DND-41 (cell line): ENCODE data around the gene KIAA1755.

Experiments used
- ATAC-seq: fragments of 200-7000 bp; cut with Tn5 transposase; 3 replicates; pipeline ENCODE4 v1.9.1; 2021; ENCODE audit warnings: low read depth; ENCODE audit not compliant: insufficient read depth
- DNase-seq: peaks from one replicate; pipeline ENCODE4 v3.0.0-alpha.2; 2020
- H2AFZ ChIP-seq: 2 replicates; pipeline ENCODE4 v1.6.0; 2012; ENCODE audit warnings: low read depth, low read length
- H3K27ac ChIP-seq: 2 replicates; pipeline ENCODE4 v1.5.1; 2012; ENCODE audit warnings: low read length, inconsistent platforms
- H3K27me3 ChIP-seq: fragments of 200-600 bp; sonication (generic); 2 replicates; pipeline ENCODE4 v1.6.0; 2012; ENCODE audit warnings: low read length, mild to moderate bottlenecking, inconsistent platforms; ENCODE audit not compliant: insufficient read depth, poor library complexity
- H3K36me3 ChIP-seq: 2 replicates; pipeline ENCODE4 v1.5.1; 2012; ENCODE audit warnings: low read length, inconsistent platforms; ENCODE audit not compliant: insufficient read depth
- H3K4me1 ChIP-seq: 2 replicates; pipeline ENCODE4 v1.5.1; 2012; ENCODE audit warnings: mild to moderate bottlenecking, low read length; ENCODE audit not compliant: insufficient read depth
- H3K4me2 ChIP-seq: 2 replicates; pipeline ENCODE4 v1.6.0; 2012; ENCODE audit warnings: mild to moderate bottlenecking, moderate library complexity, low read length, inconsistent platforms; ENCODE audit not compliant: insufficient read depth
- H3K4me3 ChIP-seq, 2 experiments: fragments of 200-600 bp in 1 of 2; shearing (Covaris generic) in 1 of 2; 2 replicates each; pipeline ENCODE4 v1.5.1; 2012 to 2016; ENCODE audit warnings: inconsistent platforms in 2 of 2, low read length in 2 of 2, mild to moderate bottlenecking in 2 of 2, low read depth in 1 of 2, moderate library complexity in 1 of 2
- H3K79me2 ChIP-seq: 2 replicates; pipeline ENCODE4 v1.6.0; 2012; ENCODE audit warnings: low read length, inconsistent platforms; ENCODE audit not compliant: insufficient read depth
- H3K9ac ChIP-seq: 2 replicates; pipeline ENCODE4 v1.6.0; 2012; ENCODE audit warnings: low read depth, mild to moderate bottlenecking, inconsistent platforms, low read length, moderate library complexity
- H3K9me3 ChIP-seq: 2 replicates; pipeline ENCODE4 v1.5.1; 2012; ENCODE audit warnings: low read length, moderate library complexity, mild to moderate bottlenecking, inconsistent platforms; ENCODE audit not compliant: insufficient read depth, severe bottlenecking
- H4K20me1 ChIP-seq: 2 replicates; pipeline ENCODE4 v1.6.0; 2012; ENCODE audit warnings: low read length; ENCODE audit not compliant: insufficient read depth
- EZH2 ChIP-seq: IDR thresholded peaks from 3 replicates; pipeline ENCODE4 v1.6.1; 2012; ENCODE audit warnings: borderline replicate concordance, low read depth, mild to moderate bottlenecking, moderate library complexity, low read length, inconsistent platforms; ENCODE audit not compliant: severe bottlenecking
- TF ChIP-seq, protein P1 (sequence below): IDR thresholded peaks from 2 replicates; pipeline ENCODE4 v1.5.1; 2012; ENCODE audit warnings: borderline replicate concordance, low read length, moderate library complexity, mild to moderate bottlenecking; ENCODE audit not compliant: poor library complexity, severe bottlenecking; ENCODE audit errors: extremely low read depth

Gene KIAA1755

DNA sequence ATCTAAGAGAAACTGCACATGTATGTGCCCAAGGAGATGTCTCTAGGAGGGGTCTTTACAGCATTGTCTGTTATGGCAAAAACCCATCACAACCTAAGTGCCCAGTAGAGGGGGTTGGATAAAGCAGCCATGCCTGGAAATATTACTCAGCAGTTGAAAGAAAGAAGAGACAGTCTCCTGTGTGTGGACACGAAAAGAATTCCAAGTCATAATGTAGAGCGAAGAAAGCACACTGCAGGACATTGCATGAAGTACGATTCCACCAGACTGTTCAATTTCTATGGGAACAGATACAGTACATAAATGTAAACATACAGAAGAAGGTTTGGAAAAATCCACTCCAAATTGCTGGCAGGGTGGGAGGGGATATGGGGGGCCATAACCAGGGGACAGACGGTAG lies 88.1 kb downstream of the KIAA1755 start:
- H2AFZ ChIP-seq = no peak overlapping the region
- 0 out of 2 replicates have a peak, but pooled peaks cover 2% of the 10 kb centered on the region for H4K20me1 ChIP-seq
- no peaks in the 10 kb centered on the region for H3K79me2 ChIP-seq
- DNase-seq (no peak), ATAC-seq (no peak)
- TF ChIP-seq, protein P1, sequence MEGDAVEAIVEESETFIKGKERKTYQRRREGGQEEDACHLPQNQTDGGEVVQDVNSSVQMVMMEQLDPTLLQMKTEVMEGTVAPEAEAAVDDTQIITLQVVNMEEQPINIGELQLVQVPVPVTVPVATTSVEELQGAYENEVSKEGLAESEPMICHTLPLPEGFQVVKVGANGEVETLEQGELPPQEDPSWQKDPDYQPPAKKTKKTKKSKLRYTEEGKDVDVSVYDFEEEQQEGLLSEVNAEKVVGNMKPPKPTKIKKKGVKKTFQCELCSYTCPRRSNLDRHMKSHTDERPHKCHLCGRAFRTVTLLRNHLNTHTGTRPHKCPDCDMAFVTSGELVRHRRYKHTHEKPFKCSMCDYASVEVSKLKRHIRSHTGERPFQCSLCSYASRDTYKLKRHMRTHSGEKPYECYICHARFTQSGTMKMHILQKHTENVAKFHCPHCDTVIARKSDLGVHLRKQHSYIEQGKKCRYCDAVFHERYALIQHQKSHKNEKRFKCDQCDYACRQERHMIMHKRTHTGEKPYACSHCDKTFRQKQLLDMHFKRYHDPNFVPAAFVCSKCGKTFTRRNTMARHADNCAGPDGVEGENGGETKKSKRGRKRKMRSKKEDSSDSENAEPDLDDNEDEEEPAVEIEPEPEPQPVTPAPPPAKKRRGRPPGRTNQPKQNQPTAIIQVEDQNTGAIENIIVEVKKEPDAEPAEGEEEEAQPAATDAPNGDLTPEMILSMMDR = no peak
- TF ChIP-seq EZH2 = no peak
- no peak overlapping the region for H3K4me2 ChIP-seq
- no peak overlapping the region for H3K27ac ChIP-seq
- no peak overlapping the region for H3K9ac ChIP-seq
- no peaks in the 10 kb centered on the region for H3K4me1 ChIP-seq
- no peak overlapping the region for H3K4me3 ChIP-seq
- H3K36me3 ChIP-seq = no peaks in the 10 kb centered on the region
- no peaks in the 10 kb centered on the region for H3K9me3 ChIP-seq
- H3K27me3 ChIP-seq = peaks cover 17% of the 10 kb centered on the region

DNA sequence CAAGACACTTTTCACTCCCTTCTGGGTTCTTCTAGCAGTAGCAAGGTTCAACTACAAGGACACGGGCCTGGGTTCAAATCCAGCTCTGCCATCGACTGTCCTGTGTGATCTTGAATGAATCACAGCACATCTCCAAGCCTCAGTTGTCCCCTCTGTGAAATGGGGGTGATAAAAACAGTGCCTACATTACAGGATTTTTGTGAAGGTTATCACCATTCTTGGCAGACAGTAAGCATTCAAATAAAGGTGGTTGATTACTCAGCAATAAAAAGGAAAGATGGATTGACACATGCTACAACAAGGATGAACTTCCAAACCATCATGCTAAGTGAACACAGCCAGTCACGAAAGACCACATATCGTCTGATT lies 88.9 kb downstream of the KIAA1755 start:
- no peaks in the 10 kb centered on the region for H3K36me3 ChIP-seq
- no peak overlapping the region for H3K27ac ChIP-seq
- DNase-seq (no peak), ATAC-seq (no peak)
- H2AFZ ChIP-seq = no peak overlapping the region
- H3K4me1 ChIP-seq = no peaks in the 10 kb centered on the region
- no peak overlapping the region for H3K9ac ChIP-seq
- peaks cover 15% of the 10 kb centered on the region for H3K27me3 ChIP-seq
- no peak overlapping the region for H3K4me3 ChIP-seq
- H3K4me2 ChIP-seq = no peak overlapping the region
- no peaks in the 10 kb centered on the region for H3K9me3 ChIP-seq
- H3K79me2 ChIP-seq = no peaks in the 10 kb centered on the region
- H4K20me1 ChIP-seq = 0 out of 2 replicates have a peak, but pooled peaks cover 2% of the 10 kb centered on the region
- TF ChIP-seq EZH2 = no peak
- TF ChIP-seq, protein P1 = no peak

DNA sequence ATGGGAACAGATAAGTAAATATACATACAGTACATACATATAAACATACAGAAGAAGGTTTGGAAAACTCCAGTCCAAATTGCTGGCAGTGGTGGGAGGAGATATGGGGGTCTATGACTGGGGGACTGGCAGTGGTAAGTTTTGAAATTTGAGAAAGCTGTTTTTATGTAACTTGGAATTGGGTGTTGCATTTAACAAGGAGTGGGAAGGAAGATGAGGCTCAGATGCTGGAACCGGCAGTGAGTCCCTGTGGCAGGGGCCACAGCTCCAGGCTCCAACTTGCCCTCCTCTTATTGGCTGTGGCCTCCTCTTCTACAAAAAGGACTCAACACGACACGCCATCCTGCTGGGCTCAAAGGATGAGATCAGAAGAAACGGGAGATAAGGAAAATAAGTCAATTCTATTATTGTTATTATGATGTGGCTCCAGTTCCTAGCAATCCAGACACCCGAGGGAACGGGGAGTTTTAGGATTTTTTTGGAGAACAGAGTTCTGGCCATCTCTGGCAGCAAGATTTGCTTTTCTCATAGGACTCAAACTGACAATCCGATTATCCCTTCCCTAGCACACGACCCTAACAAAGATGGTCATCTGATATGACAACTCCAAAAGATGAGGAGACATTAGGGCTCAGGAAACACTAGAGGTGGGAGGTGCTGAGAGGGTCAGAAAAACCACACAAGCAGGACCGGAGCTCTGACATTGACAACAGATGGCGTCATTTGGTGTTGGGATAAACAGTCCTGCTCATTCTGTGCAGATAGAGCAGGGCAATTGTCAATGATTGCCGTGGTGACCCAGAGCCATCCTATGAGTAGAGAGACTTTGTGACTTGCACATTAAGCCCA lies 89.5 kb downstream of the KIAA1755 start:
- no peak overlapping the region for H3K9ac ChIP-seq
- no peak overlapping the region for H3K4me3 ChIP-seq
- H4K20me1 ChIP-seq = 0 out of 2 replicates have a peak, but pooled peaks cover 2% of the 10 kb centered on the region
- H3K4me1 ChIP-seq = no peaks in the 10 kb centered on the region
- H3K4me2 ChIP-seq = no peak overlapping the region
- TF ChIP-seq EZH2 = no peak
- TF ChIP-seq, protein P1 = no peak
- no peak for DNase-seq
- no peak for ATAC-seq
- peaks cover 16% of the 10 kb centered on the region for H3K27me3 ChIP-seq
- no peak overlapping the region for H2AFZ ChIP-seq
- H3K36me3 ChIP-seq = no peaks in the 10 kb centered on the region
- no peak overlapping the region for H3K27ac ChIP-seq
- no peaks in the 10 kb centered on the region for H3K9me3 ChIP-seq
- H3K79me2 ChIP-seq = no peaks in the 10 kb centered on the region
